ENCODE data around the gene DENND1C. TPM values are rescaled to one million over a fixed set of nuclear protein-coding genes. Genes with fewer than 3 reads are reported as not detected.

DENND1C gene
- polyA plus RNA-seq, 3 donors, result 11.2 to 60.2 (median 20.5) TPM

DNA sequence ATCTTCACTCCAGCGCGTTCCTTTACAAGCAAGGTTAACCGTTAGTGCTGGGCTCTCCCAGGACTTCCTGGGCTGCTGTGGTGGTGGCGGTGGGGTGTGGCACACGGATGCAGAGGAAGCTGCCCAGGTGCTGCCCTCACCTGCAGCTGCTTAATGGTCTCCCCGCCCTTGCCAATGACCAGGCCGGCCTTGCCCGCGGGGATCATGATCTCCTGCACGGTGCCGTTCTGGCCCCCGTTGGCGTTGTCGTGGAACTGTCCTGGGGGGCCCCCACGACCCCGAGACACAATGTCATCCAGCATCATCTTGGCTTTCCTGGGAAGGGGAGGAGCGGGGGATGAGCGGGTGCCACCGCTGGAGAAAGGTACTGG is 63.0 kb downstream of the DENND1C start:
- Histone ChIP-seq H3K9me3 (replicated peaks in 1 of 2; ENCODE audit: control insufficient read depth in 1 of 2, insufficient read depth in 1 of 2, low read length in 2 of 2) (no peaks in the 10 kb centered on the region), H3K79me2 (ENCODE audit: insufficient read depth, low read length) (peaks cover 54% of the 10 kb centered on the region), H3K27ac (ENCODE audit: low read depth in 1 of 2, low read length in 2 of 2) (no peak overlapping the region), H3K4me3 (replicated peaks in 1 of 3; ENCODE audit: low read depth in 2 of 3, low read length in 3 of 3) (no peak overlapping the region), H2AFZ (ENCODE audit: insufficient read depth, low read depth, low read length, poor library complexity, severe bottlenecking) (no peak overlapping the region), H3K9ac (ENCODE audit: insufficient read depth, low read length, poor library complexity, severe bottlenecking) (no peak overlapping the region), H3K27me3 (ENCODE audit: control insufficient read depth in 2 of 2, insufficient read depth in 2 of 2, low read length in 2 of 2) (no peaks in the 10 kb centered on the region), H3K36me3 (replicated peaks in 1 of 2; ENCODE audit: control insufficient read depth in 1 of 2, insufficient read depth in 2 of 2, low read length in 2 of 2) (peaks cover 82 to 87% of the 10 kb centered on the region in 2 donors), H3K4me1 (ENCODE audit: control insufficient read depth in 1 of 2, insufficient read depth in 2 of 2, low read length in 2 of 2) (peaks cover 11 to 14% of the 10 kb centered on the region in 2 donors), H3K4me2 (replicated peaks; ENCODE audit: extremely low read depth, low read length, poor library complexity, severe bottlenecking) (no peak overlapping the region), H4K20me1 (ENCODE audit: insufficient read depth, low read length) (peaks cover 58% of the 10 kb centered on the region)
- intact Hi-C loops (cut with micrococcal nuclease), result no loop called here
- Mint-ChIP-seq H3K27me3 (ENCODE audit: low read depth in 3 of 3) (peaks cover 0 to 1% (median 0%) of the 10 kb centered on the region in 3 donors), H3K4me1 (peaks cover 20% of the 10 kb centered on the region), H3K4me3 (no peak overlapping the region), H3K27ac (no peak overlapping the region), H3K36me3 (peaks cover 76 to 88% of the 10 kb centered on the region in 2 donors), H3K9me3 (peaks cover 0 to 3% (median 0%) of the 10 kb centered on the region in 7 donors)
- 97% methylated on average over 19 of the region's 19 CpGs for WGBS (ENCODE audit: insufficient coverage)
- no peak for TF ChIP-seq CTCF (IDR thresholded peaks at IDR 0.05)
- DNase-seq, result no peak

GRCh38 chr19:6417713-6418561 is 63.6 kb downstream of the DENND1C start:
- H3K27ac ChIP-seq (ENCODE audit: low read depth in 1 of 2, low read length in 2 of 2), result no peak overlapping the region
- intact Hi-C loops (cut with micrococcal nuclease), result no loop called here
- Mint-ChIP-seq H3K4me3 (no peak overlapping the region), H3K36me3 (peaks cover 80 to 93% of the 10 kb centered on the region in 2 donors), H3K4me1 (peaks cover 14% of the 10 kb centered on the region), H3K27ac (no peak overlapping the region), H3K27me3 (ENCODE audit: low read depth in 3 of 3) (peaks cover 0 to 1% (median 0%) of the 10 kb centered on the region in 3 donors), H3K9me3 (peaks cover 0 to 3% (median 0%) of the 10 kb centered on the region in 7 donors)
- no peak for TF ChIP-seq CTCF (IDR thresholded peaks at IDR 0.05)
- H3K79me2 ChIP-seq (ENCODE audit: insufficient read depth, low read length), result peaks cover 48% of the 10 kb centered on the region
- peaks cover 52% of the 10 kb centered on the region for H4K20me1 ChIP-seq (ENCODE audit: insufficient read depth, low read length)
- H3K9ac ChIP-seq (ENCODE audit: insufficient read depth, low read length, poor library complexity, severe bottlenecking), result no peak overlapping the region
- DNase-seq, result no peak
- 96% methylated on average over 29 of the region's 33 CpGs for WGBS (ENCODE audit: insufficient coverage)
- no peak overlapping the region for H3K4me2 ChIP-seq (replicated peaks; ENCODE audit: extremely low read depth, low read length, poor library complexity, severe bottlenecking)
- no peaks in the 10 kb centered on the region for H3K9me3 ChIP-seq (replicated peaks in 1 of 2; ENCODE audit: control insufficient read depth in 1 of 2, insufficient read depth in 1 of 2, low read length in 2 of 2)
- peaks cover 86 to 87% of the 10 kb centered on the region in 2 donors for H3K36me3 ChIP-seq (replicated peaks in 1 of 2; ENCODE audit: control insufficient read depth in 1 of 2, insufficient read depth in 2 of 2, low read length in 2 of 2)
- H2AFZ ChIP-seq (ENCODE audit: insufficient read depth, low read depth, low read length, poor library complexity, severe bottlenecking), result no peak overlapping the region
- no peaks in the 10 kb centered on the region for H3K27me3 ChIP-seq (ENCODE audit: control insufficient read depth in 2 of 2, insufficient read depth in 2 of 2, low read length in 2 of 2)
- H3K4me1 ChIP-seq (ENCODE audit: control insufficient read depth in 1 of 2, insufficient read depth in 2 of 2, low read length in 2 of 2), result peaks cover 5 to 8% of the 10 kb centered on the region in 2 donors
- no peak overlapping the region for H3K4me3 ChIP-seq (replicated peaks in 1 of 3; ENCODE audit: low read depth in 2 of 3, low read length in 3 of 3)

Small RNAs within 50 kb of the gene (small RNA-seq; reads per million reads assigned to genes)
- gene AC010503.2 (ENCODE audit: insufficient read length, low read depth), result not detected

Other genes starting within 250 kb of the DENND1C start
- 10 to 100 TPM in 1 of 3 donors, under 1 TPM in 2; 0.65 to 17.3 (median 0.99) TPM for gene MLLT1, start 201.8 kb downstream of the DENND1C start, polyA plus RNA-seq
- not detected for gene ACER1, start 148.2 kb downstream of the DENND1C start, polyA plus RNA-seq
- gene CLPP, start 120.3 kb downstream of the DENND1C start, polyA plus RNA-seq, result 10 to 100 TPM; 36.3 to 53.2 (median 52.4) TPM
- gene ALKBH7, start 109.0 kb downstream of the DENND1C start, polyA plus RNA-seq, result 100 to 1,000 TPM in 1 of 3 donors, 10 to 100 TPM in 2; 20.9 to 109 (median 86.0) TPM
- gene PSPN, start 105.9 kb downstream of the DENND1C start, polyA plus RNA-seq, result under 1 TPM; 0.10 to 0.19 (median 0.13) TPM
- 10 to 100 TPM in 2 of 3 donors, 1 to 10 TPM in 1; 9.4 to 46.4 (median 13.2) TPM for gene GTF2F1, start 88.6 kb downstream of the DENND1C start, polyA plus RNA-seq
- gene KHSRP, start 57.0 kb downstream of the DENND1C start, polyA plus RNA-seq, result 10 to 100 TPM in 1 of 3 donors, 1 to 10 TPM in 2; 8.6 to 63.3 (median 9.1) TPM
- gene SLC25A41, start 48.0 kb downstream of the DENND1C start, polyA plus RNA-seq, result not detected
- under 1 TPM in 2 of 3 donors, not detected in 1; 0.11 to 0.15 TPM for gene SLC25A23, start 22.0 kb downstream of the DENND1C start, polyA plus RNA-seq
- not detected for gene CRB3, start 17.5 kb downstream of the DENND1C start, polyA plus RNA-seq
- under 1 TPM in 1 of 3 donors, not detected in 2; 0.16 TPM for gene TUBB4A, start 20.5 kb upstream of the DENND1C start, polyA plus RNA-seq
- 1 to 10 TPM; 3.7 to 4.9 (median 4.3) TPM for gene TNFSF9, start 49.2 kb upstream of the DENND1C start, polyA plus RNA-seq
- gene CD70, start 109.4 kb upstream of the DENND1C start, polyA plus RNA-seq, result under 1 TPM in 1 of 3 donors, not detected in 2; 0.12 TPM
- gene TNFSF14, start 188.4 kb upstream of the DENND1C start, polyA plus RNA-seq, result 1 to 10 TPM in 2 of 3 donors, under 1 TPM in 1; 0.81 to 4.5 (median 1.4) TPM
- 1 to 10 TPM; 2.4 to 5.3 (median 3.2) TPM for gene C3, start 238.9 kb upstream of the DENND1C start, polyA plus RNA-seq

Measured in CD14-positive monocyte (primary cell).